NCI-H2107 (cell line): ENCODE measurements around the gene CDC42BPG.
A peak's percentile ranks its signal among the peaks of the same experiment; 100 is the strongest.
"Not testable (repeated sequence)": the region's sequence is repeated elsewhere in the genome, so short reads cannot be mapped to it uniquely, and the experiment has no call there.

ENCODE experiments used
- DNase-seq: peaks from one replicate; lab custom pipeline; 2025; lab: John Stamatoyannopoulos, UW

CDC42BPG gene

GRCh38 chr11:64835616-64836447 is 8.6 kb downstream of the CDC42BPG start:
- no peak for DNase-seq

- DNase-seq, result no peak
Observed at GRCh38 chr11:64834723-64835615, 9.5 kb downstream of the CDC42BPG start.

- DNase-seq, result no peak
Observed at GRCh38 chr11:64834031-64834722, 10.3 kb downstream of the CDC42BPG start.

GRCh38 chr11:64833509-64833908 is 10.9 kb downstream of the CDC42BPG start:
- no peak for DNase-seq

GRCh38 chr11:64833198-64833502 is 11.3 kb downstream of the CDC42BPG start:
- no peak for DNase-seq

- no peak for DNase-seq
Observed at GRCh38 chr11:64832467-64833197, 11.8 kb downstream of the CDC42BPG start.

GRCh38 chr11:64831411-64831891 is 13.0 kb downstream of the CDC42BPG start:
- no peak for DNase-seq

- no peak for DNase-seq
Observed at GRCh38 chr11:64829536-64830251, 14.8 kb downstream of the CDC42BPG start.

- no peak for DNase-seq
Observed at GRCh38 chr11:64827451-64827839, 17.0 kb downstream of the CDC42BPG start.

- no peak for DNase-seq
Observed at GRCh38 chr11:64826578-64827450, 17.6 kb downstream of the CDC42BPG start.

GRCh38 chr11:64826062-64826461 is 18.4 kb downstream of the CDC42BPG start:
- no peak for DNase-seq

- no peak for DNase-seq
Observed at GRCh38 chr11:64823568-64824119, 20.8 kb downstream of the CDC42BPG start.

GRCh38 chr11:64817476-64817875 is 27.0 kb downstream of the CDC42BPG start:
- DNase-seq, result no peak

GRCh38 chr11:64815433-64815832 is 29.0 kb downstream of the CDC42BPG start:
- not testable (repeated sequence) for DNase-seq

GRCh38 chr11:64814712-64815187 is 29.7 kb downstream of the CDC42BPG start:
- no peak for DNase-seq

GRCh38 chr11:64813826-64814225 is 30.6 kb downstream of the CDC42BPG start:
- DNase-seq, result no peak

- DNase-seq, result no peak
Observed at GRCh38 chr11:64810891-64811272, 33.6 kb downstream of the CDC42BPG start.

GRCh38 chr11:64810271-64810890 is 34.1 kb downstream of the CDC42BPG start, which contains the start of gene MEN1:
MEN1 (minus strand) TSS chr11:64810551; CDS start chr11:64810109, 442 bp downstream.
- peak; percentile 94 for DNase-seq

- no peak for DNase-seq
Observed at GRCh38 chr11:64809781-64810241, 34.6 kb downstream of the CDC42BPG start.
